ENCODE measurements around the gene TNFRSF25.
"Not testable (repeated sequence)": the region's sequence is repeated elsewhere in the genome, so short reads cannot be mapped to it uniquely, and the experiment has no call there.

TNFRSF25 gene

DNA sequence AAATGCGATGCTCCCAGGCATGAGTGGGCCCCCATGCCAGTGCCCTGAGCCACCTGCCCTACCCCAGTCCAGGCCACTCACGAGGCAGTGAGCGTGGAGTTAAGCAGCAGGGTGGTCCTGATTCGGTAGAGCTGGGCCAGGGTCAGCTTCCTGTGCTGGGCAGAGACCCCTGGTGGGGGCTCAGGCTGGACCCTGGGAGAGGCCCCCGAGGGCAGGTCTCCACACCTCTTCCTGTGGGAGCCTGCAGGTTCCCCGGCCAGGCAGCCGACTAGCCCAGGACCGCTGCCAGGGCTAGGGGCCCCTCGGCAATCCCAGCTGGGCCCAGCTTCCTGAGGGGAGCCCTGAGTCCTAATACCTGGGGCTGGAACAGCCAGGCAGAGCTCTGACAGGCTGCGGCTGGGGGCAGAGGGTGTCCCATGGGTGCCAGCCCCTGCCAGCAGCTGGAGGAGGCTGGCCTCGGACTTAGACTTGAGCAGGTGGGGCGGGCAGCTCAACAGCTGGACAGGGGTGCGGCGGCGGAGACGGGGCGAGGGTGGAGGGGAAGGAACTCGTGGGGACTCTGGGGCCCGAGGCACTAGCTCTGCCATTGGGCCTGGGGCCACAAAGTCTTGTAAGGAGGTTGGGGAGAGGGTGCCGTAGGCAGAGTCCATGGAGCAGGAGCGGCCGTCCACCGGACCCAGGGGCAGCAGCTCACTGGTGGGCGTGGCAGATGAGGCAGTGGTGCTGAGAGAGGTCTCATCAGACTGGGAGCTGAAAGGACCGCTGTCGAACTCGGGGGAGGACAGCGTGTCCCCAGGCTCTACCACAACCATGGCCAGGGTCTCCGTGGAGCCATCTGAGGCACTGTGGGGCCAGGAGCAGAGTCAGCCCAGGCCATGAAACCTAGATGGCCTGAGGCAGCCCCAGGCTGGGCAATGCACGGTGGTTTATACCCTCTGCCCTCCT, 2.0 kb upstream of the TNFRSF25 start:
- DNase-seq, result no peak

DNA sequence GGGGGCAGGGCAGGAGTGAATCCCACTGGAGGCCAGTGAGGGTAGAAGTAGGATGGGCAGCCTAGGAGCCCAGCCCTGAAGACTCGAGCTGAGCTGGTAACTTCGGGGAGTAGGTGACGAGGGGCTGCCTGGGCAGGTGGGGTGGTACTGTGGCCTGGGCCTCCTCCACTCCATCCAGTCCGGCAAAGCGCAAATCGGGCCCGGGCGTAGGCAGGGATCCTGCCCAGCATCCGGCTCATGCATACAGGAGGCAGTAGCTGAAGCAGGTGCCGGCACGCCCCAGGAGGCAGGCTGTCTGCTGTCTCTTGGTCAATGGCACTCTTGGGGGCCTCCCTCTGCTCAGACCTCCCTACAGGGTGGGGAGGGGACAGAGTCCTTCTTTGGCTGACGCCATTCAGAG, 1.3 kb upstream of the TNFRSF25 start:
- no peak for DNase-seq

DNA sequence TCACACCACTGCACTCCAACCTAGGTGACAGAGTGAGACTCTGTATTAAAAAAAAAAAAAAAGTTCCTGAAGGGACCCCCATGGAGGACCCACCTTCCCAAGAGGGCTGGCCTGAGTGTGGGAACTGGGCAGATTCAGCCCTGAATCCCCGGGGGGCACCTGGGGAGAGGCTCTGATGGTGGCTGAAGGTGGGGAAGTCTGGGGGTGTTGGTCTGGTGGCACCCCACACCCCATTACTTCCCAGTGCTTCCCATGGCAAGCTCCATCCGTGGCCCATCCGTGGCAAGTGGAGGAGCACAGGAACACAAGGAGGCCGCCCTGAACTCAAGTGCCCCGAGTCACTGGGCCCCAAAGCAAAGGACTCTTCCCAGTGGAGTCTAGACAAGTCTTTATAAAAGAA, 778 bp upstream of the TNFRSF25 start:
- no peak for DNase-seq

DNA sequence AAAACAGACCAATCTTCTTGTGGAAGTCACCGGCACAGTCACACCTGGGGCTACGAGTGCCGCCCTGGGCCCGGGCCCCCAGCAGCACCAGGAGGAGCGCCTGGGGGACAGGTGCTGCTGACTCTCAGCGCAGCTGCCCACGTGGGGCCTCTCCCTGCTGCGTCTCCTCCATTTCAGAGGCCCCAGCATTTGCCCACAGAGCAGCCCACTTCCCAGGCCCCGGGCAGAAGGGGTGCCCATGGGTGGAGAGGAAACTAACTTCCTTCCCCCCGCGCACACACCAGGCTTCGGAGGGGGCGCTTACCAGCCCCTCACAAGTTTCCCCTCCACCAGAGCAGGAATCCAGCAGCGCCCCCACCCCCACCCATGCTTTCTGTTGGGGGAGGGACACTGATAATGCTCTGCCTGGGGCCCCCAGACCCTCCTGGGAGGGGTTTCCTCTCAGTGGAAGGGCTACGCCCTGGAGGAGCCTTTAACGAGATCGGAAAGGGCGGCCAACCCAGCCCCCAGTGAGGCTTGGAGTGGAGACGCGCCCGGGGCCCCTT, 440 bp downstream of the TNFRSF25 start:
- DNase-seq, result peak; percentile 61 to 62

- DNase-seq, result no peak
Observed at GRCh38 chr1:6464915-6465314, 1.1 kb downstream of the TNFRSF25 start.

- peak; percentile 61 to 68 for DNase-seq
Observed at GRCh38 chr1:6464514-6464836, 1.5 kb downstream of the TNFRSF25 start.

DNA sequence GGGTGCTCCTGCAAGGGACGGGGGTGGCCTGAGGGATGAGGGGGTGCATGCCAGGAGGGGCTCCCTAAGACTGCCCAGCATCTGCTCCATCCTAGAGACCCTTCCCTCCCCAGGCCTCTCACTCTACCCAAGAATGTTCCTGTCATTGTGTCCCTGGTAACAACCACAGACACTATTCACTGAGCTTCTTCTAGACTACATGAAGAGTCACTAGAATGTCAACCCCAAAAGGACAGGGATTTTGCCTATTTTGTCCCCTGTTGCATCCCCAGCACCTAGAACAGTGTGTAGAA, 2.9 kb downstream of the TNFRSF25 start:
- DNase-seq, result no peak

DNA sequence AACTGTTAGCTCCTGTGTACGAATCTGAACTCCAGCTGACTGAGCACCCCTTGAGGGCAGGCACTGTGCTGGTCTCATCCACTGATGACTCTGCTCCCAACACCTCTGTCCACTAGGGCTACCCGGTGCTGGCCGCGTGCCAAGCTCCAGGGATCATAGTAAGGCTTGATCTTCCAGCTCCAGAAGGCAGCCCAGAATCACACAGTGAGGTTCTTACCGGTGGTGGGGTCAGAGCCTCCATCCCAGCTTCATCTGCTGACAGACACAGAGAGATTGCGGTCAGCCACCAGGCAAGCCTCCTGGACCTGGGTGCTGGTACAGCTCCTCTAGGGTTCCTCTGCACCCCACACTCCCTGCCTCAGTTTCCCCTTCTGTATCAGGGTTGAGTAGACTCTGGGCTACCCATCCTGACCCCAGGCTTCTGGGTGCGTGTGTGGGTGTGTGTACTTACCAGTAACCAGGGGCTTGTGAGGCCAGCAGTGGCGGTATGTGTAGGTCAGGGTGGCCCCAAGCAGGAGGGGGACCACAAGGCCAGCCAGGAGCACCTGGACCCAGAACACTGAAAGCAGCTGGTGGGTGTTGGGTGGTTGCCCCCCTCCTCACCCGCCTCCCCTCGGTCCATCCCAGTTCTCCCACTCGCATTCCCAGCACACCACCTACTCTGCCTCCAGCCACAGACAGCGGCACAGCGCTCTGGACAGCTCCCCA, 3.4 kb downstream of the TNFRSF25 start:
- DNase-seq, result no peak

DNA sequence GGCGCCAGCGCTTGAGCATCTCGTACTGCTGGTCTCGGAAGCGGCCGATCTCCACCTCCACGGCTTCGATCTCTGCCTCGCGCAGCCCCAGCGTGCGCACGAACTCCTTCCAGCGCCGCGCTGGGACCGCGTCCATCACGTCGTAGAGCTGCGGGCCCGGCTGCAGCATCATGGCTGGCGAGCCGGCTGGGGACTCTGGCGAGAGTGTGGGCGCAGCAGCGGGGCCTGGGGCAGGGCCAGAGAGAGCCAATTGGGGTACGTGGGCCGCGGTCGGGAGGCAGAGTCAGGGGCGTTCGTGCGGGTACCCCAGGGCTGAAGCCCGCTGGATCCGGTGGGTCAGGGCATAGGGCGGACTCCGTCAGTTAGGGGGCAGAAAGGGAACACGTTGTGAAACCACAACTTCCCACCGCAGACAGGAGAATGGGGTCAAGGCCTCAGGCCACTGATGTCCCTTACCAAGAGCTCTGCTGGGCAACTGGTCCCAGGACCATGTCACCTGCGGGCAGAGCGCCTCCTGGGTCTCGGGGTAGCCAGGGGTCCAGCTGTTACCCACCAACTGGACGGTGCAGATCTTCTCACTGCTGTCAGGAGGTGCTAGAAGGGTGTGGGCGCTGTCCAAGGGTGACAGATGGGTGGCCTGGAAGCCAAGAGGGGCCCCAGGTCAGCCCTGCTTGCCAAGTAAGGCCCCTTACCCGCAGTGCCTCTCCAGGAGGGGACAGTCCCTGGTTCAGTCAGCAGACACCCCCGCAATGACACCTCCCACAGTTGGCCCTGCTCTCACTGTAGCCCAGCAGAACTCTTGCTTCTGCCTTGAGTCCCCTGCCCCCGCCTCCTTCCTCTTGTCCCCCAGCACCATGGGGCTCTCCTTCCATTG, 4.2 kb downstream of the TNFRSF25 start:
- no peak for DNase-seq

DNA sequence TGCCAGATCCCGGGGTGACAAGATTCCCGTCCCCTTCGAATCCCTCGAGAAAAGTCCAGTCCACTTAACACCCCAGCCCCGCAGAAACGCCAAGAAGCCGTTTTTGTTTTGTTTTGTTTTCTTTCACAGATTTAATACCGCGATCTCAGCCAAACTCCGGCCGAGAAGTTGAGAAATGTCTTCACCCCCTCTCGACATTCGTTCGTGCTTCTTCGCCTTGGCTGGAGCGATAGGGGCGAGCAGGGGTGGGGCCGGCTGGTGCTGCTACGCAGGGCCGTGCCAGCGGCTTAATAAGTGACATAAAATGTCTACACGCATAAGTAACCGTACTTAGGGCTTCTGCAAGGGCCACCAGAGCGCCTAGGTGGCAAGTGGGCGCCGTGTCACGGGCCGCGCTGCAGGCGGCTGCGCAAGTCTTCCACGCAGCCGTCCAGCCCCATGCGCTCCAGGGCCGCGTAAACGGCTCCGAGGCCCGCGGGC, 4.9 kb downstream of the TNFRSF25 start:
- no peak for DNase-seq

DNA sequence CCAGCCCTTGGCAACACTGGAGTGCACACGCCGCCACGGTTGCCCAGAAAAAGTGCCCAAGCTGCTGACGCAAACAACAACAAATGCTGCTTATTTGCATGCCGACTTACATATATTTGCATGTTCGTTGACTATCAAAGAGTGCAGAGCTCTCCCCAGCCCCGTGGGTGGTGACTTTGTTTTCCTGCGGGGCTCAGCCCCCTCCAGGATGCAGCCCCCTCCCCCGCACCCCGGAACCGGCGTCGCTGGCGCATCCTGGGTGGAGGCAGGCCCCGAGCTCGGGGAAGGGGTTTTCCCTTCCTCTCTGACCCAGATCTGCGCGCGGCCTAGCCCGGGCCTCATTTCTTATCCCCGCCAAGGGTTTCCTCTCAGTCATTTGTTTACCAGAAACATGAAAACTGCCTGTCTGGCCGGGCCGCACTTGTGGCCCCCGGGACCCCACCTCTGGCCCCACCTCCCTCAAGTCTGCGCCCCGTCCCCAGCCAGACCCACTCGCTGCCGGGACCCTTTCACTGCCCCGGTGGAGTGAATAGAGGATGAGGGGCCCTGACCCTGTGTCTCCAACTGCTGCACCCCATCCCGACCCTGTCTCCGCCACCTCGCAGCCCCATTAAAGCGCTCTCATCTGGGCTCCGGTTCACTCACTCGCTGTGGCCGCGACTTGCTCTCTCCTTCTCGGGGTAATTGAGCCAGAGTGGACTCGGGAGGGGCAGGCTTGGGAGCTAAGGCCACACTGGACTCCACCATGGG, 5.5 kb downstream of the TNFRSF25 start:
- peak; percentile 83 to 89 for DNase-seq

- DNase-seq, result peak; percentile 50 to 54
Observed at GRCh38 chr1:6459850-6460265, 6.1 kb downstream of the TNFRSF25 start.

GRCh38 chr1:6456800-6457466, 9.0 kb downstream of the TNFRSF25 start:
- no peak for DNase-seq

DNA sequence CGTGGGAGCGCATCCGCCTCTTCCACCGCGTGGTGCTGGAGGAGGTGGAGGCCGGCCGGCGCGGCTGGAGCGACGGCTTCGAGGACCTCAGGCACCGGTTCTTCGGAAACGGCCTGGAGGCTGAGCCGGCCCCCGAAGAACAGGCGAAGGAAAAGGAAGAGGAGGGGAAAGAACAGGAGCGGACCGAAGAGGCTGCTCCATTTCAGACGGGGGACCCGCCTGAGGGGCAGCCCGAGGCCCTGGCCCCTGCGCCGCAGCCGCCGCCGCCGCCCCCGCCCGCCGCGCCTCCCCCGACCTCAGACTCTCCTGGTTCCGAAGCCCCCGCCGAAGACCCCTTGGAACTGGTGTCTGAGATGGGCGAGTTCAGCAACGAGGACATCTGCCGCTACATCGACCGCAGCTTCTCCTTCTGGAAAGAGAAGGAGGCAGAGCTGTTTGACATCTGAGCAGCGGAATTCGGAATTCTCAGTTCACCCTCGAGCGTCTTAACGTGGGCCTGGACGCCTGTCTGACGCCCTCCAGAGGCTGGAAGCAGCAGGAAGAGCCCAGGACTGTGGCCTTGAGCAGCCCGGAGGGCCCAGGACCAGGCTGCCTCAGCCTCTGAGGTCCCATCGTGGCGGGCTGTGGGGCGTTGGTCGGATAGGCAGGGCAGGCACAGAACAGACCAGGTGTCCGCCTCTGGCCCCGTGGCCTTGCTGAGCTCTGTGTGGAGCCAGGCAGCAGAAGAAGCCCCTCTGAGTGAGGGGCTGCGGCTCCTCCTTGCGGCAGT, 10.0 kb downstream of the TNFRSF25 start:
- not testable (repeated sequence) for DNase-seq

- DNase-seq, result peak in 1 of 2 donors; percentile 45
Observed at GRCh38 chr1:6454856-6455751, 10.9 kb downstream of the TNFRSF25 start.

- not testable (repeated sequence) for DNase-seq
Observed at GRCh38 chr1:6453895-6454855, 11.8 kb downstream of the TNFRSF25 start.

- no peak for DNase-seq
Observed at GRCh38 chr1:6450943-6451373, 15.0 kb downstream of the TNFRSF25 start.

GRCh38 chr1:6450486-6450885, 15.5 kb downstream of the TNFRSF25 start:
- not testable (repeated sequence) for DNase-seq
